GM12892 (cell line): Measurements from ENCODE around the gene SRRM5.

Source experiments
- POLR2A ChIP-seq: IDR thresholded peaks from 2 replicates; pipeline ENCODE4 v1.6.1; 2011; ENCODE audit warnings: low read depth, low read length, control low read depth
- POLR2AphosphoS5 ChIP-seq: IDR thresholded peaks from 2 replicates; pipeline ENCODE4 v1.6.1; 2011; ENCODE audit warnings: low read depth, low read length, control low read depth
- TAF1 ChIP-seq: IDR thresholded peaks from 2 replicates; pipeline ENCODE4 v1.6.1; 2011; ENCODE audit warnings: low read depth, mild to moderate bottlenecking, control low read depth, low read length, borderline replicate concordance

DNA sequence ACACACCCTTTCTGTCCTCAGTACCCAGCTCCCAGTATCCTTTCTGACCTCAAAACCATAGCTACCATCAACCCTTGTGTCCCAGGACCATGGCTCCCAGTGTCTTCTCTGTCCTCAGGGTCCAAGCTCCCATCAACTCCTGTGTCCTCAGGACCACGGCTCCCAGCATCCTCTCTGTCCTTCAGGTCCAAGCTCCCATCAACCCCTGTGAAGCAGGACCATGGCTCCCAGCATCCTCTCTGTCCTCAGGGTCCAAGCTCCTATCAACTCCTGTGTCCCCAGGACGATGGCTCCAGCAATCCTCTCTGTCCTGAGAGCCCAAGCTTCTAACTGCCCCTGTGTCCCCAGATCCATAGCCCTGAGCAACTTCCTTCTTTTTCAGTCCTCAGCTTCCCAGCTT, 29.4 kb downstream of the SRRM5 start:
- TF ChIP-seq TAF1 (no peak), POLR2A (no peak), POLR2AphosphoS5 (no peak)
